Measurements from ENCODE around the gene AGAP6.
"Not testable (repeated sequence)": the region's sequence is repeated elsewhere in the genome, so short reads cannot be mapped to it uniquely, and the experiment has no call there.

Gene AGAP6

DNA sequence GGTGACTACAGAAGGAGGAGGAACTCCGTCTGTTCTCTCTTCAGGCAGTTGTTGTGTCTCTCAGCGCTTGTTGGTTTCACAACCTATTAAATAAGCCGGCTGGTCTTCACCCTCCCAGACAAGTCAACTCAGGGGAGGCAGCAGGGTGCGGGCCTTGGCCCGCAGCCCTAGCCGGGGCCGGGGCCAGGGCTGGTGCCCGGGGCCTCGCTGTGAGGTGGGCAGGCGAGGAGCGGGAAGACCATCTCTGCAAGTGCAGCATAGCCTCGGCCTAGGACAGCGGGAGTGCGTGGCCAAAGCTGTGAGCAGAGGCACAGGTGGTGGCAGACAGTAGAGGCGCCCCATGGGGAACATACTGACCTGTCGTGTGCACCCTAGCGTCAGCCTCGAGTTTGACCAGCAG lies at the start of gene AGAP6:
Gene AGAP6 (plus strand): TSS at position 31 of the 400 bp plus-strand sequence. CDS start 310 bp downstream, at position 341.
- not testable (repeated sequence) for H3K9ac ChIP-seq (ENCODE audit: low read length); H3K4me1 ChIP-seq (ENCODE audit: control insufficient read depth, insufficient read depth, low read length); H3K9me3 ChIP-seq (ENCODE audit: control insufficient read depth, insufficient read depth, low read depth, low read length); H3K36me3 ChIP-seq (ENCODE audit: control insufficient read depth, insufficient read depth, low read length); H3K27ac ChIP-seq (ENCODE audit: low read depth, low read length); H3K27me3 ChIP-seq (ENCODE audit: control insufficient read depth, insufficient read depth, low read length); H3K4me3 ChIP-seq (ENCODE audit: low read depth, low read length)

DNA sequence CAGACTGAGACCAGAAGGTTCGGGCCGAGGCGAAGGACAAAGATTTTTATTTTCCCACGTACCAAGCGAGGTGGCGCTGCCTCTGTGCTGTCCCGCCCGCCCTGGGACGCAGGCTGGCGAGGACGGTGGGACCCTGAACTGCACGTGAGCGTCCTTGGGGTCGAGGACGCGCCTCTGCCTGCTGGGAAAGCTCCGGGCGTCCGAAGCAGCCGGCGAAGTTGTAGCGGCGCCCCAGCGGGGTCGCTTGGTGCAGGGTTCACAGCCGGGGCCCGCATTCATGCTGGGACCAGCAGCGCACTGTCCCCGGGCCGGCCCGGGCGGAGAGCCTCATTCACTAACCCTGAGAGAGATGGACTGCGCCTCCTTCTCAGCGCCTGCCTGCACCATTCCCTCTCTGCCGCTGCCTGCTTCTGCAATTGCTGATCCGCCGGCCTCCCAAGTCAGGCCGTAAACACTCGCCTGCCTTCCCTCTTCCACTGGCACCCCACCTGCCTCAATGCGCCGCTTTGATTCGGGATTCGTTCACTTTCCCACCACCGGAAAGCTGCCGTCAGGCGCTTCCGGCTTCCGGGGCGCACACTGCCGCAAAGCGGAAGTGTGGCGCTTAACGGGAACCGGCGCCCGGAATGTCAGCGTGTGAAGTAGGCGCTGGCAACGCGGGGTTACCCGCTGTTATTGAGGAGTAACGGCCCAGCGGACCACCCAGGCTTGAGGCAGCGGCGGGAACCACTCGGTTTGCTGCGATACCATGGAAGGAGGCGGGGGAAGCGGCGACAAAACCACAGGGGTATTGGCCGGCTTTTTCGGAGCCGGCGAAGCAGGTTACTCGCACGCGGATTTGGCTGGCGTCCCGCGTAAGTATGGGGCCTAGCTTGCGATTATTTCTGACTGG lies 46.5 kb upstream of the AGAP6 start, which contains the start of the genes PARG and TIMM23B:
Gene PARG (minus strand): TSS at position 581 of the 892 bp plus-strand sequence. CDS start 302 bp downstream, at position 279.
Gene TIMM23B (plus strand): TSS at position 607 of the 892 bp plus-strand sequence. CDS start 142 bp downstream, at position 749.
- H3K27me3 ChIP-seq (ENCODE audit: control insufficient read depth, insufficient read depth, low read length); H3K4me1 ChIP-seq (ENCODE audit: control insufficient read depth, insufficient read depth, low read length); H3K9me3 ChIP-seq (ENCODE audit: control insufficient read depth, insufficient read depth, low read depth, low read length): not testable (repeated sequence)
- peak within 1 kb of the TSS; percentile 65 for H3K4me3 ChIP-seq (ENCODE audit: low read depth, low read length)
- H3K27ac ChIP-seq (ENCODE audit: low read depth, low read length): peak within 1 kb of the TSS; percentile 81; the same call in 1 of the 2 replicates
- peaks cover 11% of the 10 kb centered on the region for H3K36me3 ChIP-seq (ENCODE audit: control insufficient read depth, insufficient read depth, low read length)
- peak within 1 kb of the TSS; percentile 83 for H3K9ac ChIP-seq (ENCODE audit: low read length)

DNA sequence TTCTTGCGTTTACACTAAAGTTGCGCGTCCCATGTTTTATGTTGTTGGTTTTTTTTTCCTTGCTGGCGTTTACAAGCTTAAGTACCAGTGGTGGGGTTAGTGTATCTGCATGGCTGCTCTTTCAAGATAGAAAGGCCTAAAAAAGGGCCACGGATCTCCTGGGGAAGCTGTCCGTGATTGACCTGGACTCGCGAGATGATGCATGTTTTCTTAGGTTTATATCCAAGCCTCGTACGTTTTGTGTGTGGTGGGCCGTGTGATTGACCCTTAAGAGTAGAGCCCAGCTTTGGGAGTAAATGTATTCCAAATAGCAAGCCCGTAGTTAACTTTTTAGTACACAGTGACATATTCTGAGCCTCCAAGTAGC lies 45.9 kb upstream of the AGAP6 start:
- Histone ChIP-seq H3K27ac (ENCODE audit: low read depth, low read length) (peak overlapping the region; percentile 81; the same call in 1 of the 2 replicates), H3K9ac (ENCODE audit: low read length) (peak overlapping the region; percentile 83), H3K36me3 (ENCODE audit: control insufficient read depth, insufficient read depth, low read length) (peaks cover 15% of the 10 kb centered on the region), H3K4me3 (ENCODE audit: low read depth, low read length) (peak overlapping the region; percentile 65)
- not testable (repeated sequence) for H3K27me3 ChIP-seq (ENCODE audit: control insufficient read depth, insufficient read depth, low read length); H3K4me1 ChIP-seq (ENCODE audit: control insufficient read depth, insufficient read depth, low read length); H3K9me3 ChIP-seq (ENCODE audit: control insufficient read depth, insufficient read depth, low read depth, low read length)

DNA sequence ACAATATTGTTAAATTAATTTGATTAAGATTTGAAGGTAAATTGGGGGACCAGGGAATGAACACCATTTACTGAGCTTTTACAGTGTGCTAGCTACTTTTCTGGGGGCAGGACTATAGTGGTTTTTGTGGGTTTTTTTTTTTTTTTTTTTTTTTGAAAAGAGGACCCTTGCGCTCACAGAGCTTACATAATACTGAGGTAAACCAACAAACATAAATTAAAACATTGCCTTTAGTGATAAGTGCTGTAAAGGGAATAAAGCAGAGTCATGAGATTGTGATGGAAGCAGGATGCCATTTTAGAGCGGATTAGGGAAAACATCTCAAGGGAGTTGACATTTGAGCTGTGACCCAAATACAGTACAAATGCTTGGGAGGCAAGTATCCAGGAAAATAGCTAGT lies 44.6 kb upstream of the AGAP6 start:
- H3K4me3 ChIP-seq (ENCODE audit: low read depth, low read length); H3K27ac ChIP-seq (ENCODE audit: low read depth, low read length); H3K4me1 ChIP-seq (ENCODE audit: control insufficient read depth, insufficient read depth, low read length); H3K27me3 ChIP-seq (ENCODE audit: control insufficient read depth, insufficient read depth, low read length); H3K9me3 ChIP-seq (ENCODE audit: control insufficient read depth, insufficient read depth, low read depth, low read length); H3K9ac ChIP-seq (ENCODE audit: low read length): not testable (repeated sequence)
- H3K36me3 ChIP-seq (ENCODE audit: control insufficient read depth, insufficient read depth, low read length): peaks cover 15% of the 10 kb centered on the region

DNA sequence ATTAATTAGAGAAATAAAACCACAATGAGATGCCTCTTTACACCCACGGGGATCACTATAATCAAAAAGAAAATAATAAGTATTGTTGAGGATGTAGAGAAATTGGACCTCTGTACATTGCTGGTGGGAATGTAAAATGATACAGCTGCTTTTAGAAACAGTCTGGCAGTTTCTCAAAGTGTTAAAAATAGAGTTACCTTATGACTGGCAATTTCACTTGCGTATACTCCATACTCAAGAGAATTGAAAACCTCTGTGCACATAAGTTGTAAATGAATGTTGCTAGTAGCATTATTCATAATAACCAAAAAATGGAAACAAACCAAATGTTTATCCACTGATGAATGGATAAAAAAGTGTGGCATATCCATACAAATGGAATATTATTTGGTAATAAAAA lies 40.1 kb upstream of the AGAP6 start:
- H3K36me3 ChIP-seq (ENCODE audit: control insufficient read depth, insufficient read depth, low read length): peaks cover 21% of the 10 kb centered on the region
- not testable (repeated sequence) for H3K9ac ChIP-seq (ENCODE audit: low read length); H3K4me3 ChIP-seq (ENCODE audit: low read depth, low read length); H3K9me3 ChIP-seq (ENCODE audit: control insufficient read depth, insufficient read depth, low read depth, low read length); H3K27me3 ChIP-seq (ENCODE audit: control insufficient read depth, insufficient read depth, low read length); H3K27ac ChIP-seq (ENCODE audit: low read depth, low read length); H3K4me1 ChIP-seq (ENCODE audit: control insufficient read depth, insufficient read depth, low read length)

DNA sequence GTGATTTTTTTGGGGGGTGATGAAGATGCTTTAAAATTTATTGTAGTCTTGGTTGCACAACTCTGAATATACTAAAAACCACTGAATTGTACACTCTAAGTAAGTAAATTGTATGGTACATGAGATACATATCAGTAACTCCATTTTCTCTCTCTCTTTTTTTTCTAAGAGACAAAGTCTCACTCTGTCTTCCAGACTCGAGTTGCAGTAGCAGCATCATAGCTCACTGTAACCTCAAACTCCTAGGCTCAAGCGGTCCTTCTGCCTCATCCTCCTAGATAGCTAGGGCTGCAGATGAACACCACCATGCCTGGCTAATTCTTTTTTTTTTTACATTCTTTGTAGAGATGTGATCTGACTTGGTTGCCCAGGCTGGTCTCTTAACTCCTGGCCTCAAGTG lies 39.5 kb upstream of the AGAP6 start:
- H3K4me1 ChIP-seq (ENCODE audit: control insufficient read depth, insufficient read depth, low read length); H3K27me3 ChIP-seq (ENCODE audit: control insufficient read depth, insufficient read depth, low read length); H3K27ac ChIP-seq (ENCODE audit: low read depth, low read length); H3K9me3 ChIP-seq (ENCODE audit: control insufficient read depth, insufficient read depth, low read depth, low read length); H3K9ac ChIP-seq (ENCODE audit: low read length); H3K4me3 ChIP-seq (ENCODE audit: low read depth, low read length): not testable (repeated sequence)
- peaks cover 20% of the 10 kb centered on the region for H3K36me3 ChIP-seq (ENCODE audit: control insufficient read depth, insufficient read depth, low read length)

DNA sequence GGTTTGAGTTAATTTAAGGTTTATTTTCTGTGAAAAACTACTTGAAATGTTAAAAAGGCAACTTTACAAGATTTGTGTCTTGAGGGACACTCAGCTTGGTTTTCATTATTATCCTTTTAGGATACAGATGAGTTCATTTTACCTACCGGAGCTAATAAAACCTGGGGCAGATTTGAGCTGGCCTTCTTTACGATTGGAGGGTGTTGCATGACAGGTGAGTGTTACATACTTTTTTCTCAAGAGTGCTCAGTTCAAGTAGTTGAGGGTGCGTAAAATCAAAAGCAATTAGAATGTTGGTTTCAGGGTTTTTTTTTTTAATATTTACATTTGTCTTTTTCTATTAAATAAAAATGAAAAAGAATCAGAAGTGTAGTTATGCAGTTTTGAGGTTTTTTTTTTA lies 36.2 kb upstream of the AGAP6 start:
- H3K27me3 ChIP-seq (ENCODE audit: control insufficient read depth, insufficient read depth, low read length); H3K4me1 ChIP-seq (ENCODE audit: control insufficient read depth, insufficient read depth, low read length): not testable (repeated sequence)
- peaks cover 18% of the 10 kb centered on the region for H3K36me3 ChIP-seq (ENCODE audit: control insufficient read depth, insufficient read depth, low read length)

DNA sequence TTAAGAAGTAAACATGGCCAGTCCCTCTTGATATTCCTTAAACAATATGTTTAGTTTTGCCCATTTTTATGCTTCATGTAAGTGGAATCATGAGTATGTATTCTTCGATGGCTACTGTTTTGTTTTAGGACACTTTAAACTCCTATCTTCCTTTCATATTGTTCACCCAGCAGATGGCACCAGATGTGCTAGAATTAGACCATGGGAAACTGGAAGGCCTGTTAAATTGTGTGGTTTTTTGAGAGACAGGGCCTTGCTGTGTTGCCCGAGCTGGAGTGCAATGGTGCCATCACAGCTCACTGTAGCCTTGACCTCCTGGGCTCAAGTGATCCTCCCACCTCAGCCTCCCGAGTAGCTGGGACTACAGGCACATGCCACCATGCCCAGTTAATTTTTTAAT lies 35.1 kb upstream of the AGAP6 start:
- not testable (repeated sequence) for H3K27ac ChIP-seq (ENCODE audit: low read depth, low read length); H3K9ac ChIP-seq (ENCODE audit: low read length); H3K9me3 ChIP-seq (ENCODE audit: control insufficient read depth, insufficient read depth, low read depth, low read length); H3K4me3 ChIP-seq (ENCODE audit: low read depth, low read length); H3K4me1 ChIP-seq (ENCODE audit: control insufficient read depth, insufficient read depth, low read length); H3K27me3 ChIP-seq (ENCODE audit: control insufficient read depth, insufficient read depth, low read length)
- H3K36me3 ChIP-seq (ENCODE audit: control insufficient read depth, insufficient read depth, low read length): peaks cover 23% of the 10 kb centered on the region

More for the DNA sequence above, 36.2 kb upstream of the AGAP6 start:
- not testable (repeated sequence) for H3K27ac ChIP-seq (ENCODE audit: low read depth, low read length); H3K9me3 ChIP-seq (ENCODE audit: control insufficient read depth, insufficient read depth, low read depth, low read length); H3K4me3 ChIP-seq (ENCODE audit: low read depth, low read length); H3K9ac ChIP-seq (ENCODE audit: low read length)

DNA sequence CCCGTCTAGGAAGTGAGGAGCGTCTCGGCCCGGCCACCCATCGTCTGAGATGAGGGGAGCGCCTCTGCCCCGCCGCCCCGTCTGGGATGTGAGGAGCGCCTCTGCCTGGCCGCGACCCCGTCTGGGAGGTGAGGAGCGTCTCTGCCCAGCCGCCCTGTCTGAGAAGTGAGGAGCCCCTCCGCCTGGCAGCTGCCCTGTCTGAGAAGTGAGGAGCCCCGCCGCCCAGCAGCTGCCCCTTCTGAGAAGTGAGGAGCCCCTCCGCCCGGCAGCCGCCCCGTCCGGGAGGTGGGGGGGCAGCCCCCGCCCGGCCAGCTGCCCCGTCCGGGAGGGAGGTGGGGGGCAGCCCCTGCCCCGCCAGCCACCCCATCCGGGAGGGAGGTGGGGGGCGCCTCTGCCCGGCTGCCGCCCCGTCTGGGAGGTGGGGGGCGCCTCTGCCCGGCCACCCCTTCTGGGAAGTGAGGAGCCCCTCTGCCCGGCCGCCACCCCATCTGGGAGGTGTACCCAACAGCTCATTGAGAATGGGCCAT lies 17.8 kb upstream of the AGAP6 start:
- not testable (repeated sequence) for H3K27me3 ChIP-seq (ENCODE audit: control insufficient read depth, insufficient read depth, low read length); H3K9ac ChIP-seq (ENCODE audit: low read length); H3K36me3 ChIP-seq (ENCODE audit: control insufficient read depth, insufficient read depth, low read length); H3K4me1 ChIP-seq (ENCODE audit: control insufficient read depth, insufficient read depth, low read length); H3K9me3 ChIP-seq (ENCODE audit: control insufficient read depth, insufficient read depth, low read depth, low read length); H3K4me3 ChIP-seq (ENCODE audit: low read depth, low read length); H3K27ac ChIP-seq (ENCODE audit: low read depth, low read length)

DNA sequence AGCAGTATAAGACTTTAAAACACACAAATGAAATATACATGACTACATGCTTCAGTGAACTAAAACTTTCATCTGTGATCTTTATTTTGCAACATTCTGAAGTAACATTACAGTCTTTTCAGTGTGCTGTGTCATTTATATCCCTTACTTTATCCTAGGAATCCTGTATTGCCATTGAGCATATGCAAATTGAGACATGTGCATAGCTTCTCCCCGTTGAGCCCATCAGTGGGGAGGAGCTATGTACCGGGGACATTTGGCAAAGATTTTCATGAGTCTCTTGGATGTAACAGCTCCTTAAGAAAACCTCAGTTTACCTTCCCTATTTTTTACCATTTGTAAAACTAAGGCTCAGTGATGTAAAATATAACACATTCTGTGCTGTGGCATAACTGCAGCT lies 16.7 kb upstream of the AGAP6 start:
- H3K9me3 ChIP-seq (ENCODE audit: control insufficient read depth, insufficient read depth, low read depth, low read length); H3K4me1 ChIP-seq (ENCODE audit: control insufficient read depth, insufficient read depth, low read length); H3K36me3 ChIP-seq (ENCODE audit: control insufficient read depth, insufficient read depth, low read length); H3K27me3 ChIP-seq (ENCODE audit: control insufficient read depth, insufficient read depth, low read length); H3K27ac ChIP-seq (ENCODE audit: low read depth, low read length); H3K4me3 ChIP-seq (ENCODE audit: low read depth, low read length); H3K9ac ChIP-seq (ENCODE audit: low read length): not testable (repeated sequence)

DNA sequence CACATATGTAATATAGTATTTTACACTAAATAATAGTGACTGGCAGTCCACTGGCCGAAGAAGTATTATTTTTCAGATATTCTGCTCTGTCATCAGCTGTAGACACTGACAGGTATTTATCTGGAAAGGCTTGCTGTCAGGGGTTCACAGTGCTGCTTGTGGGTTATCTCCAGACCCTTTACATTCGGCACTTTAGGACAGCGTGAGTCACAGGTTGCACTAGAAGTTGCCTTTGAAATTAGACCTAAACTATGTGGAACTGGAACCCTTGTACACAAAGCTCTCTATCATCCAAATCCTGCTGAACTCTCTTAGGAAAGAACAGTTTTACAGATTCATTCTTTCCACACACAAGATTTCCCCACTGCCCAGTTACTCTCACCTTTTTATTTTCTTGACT lies 16.1 kb upstream of the AGAP6 start:
- H3K9me3 ChIP-seq (ENCODE audit: control insufficient read depth, insufficient read depth, low read depth, low read length); H3K27ac ChIP-seq (ENCODE audit: low read depth, low read length); H3K27me3 ChIP-seq (ENCODE audit: control insufficient read depth, insufficient read depth, low read length); H3K4me3 ChIP-seq (ENCODE audit: low read depth, low read length); H3K9ac ChIP-seq (ENCODE audit: low read length); H3K36me3 ChIP-seq (ENCODE audit: control insufficient read depth, insufficient read depth, low read length); H3K4me1 ChIP-seq (ENCODE audit: control insufficient read depth, insufficient read depth, low read length): not testable (repeated sequence)

Data from HUES6 (cell line).